ENCODE measurements around the gene SLA2.
A peak's percentile ranks its signal among the peaks of the same experiment; 100 is the strongest.
"Not testable (repeated sequence)": the region's sequence is repeated elsewhere in the genome, so short reads cannot be mapped to it uniquely, and the experiment has no call there.

Gene SLA2, protein sequence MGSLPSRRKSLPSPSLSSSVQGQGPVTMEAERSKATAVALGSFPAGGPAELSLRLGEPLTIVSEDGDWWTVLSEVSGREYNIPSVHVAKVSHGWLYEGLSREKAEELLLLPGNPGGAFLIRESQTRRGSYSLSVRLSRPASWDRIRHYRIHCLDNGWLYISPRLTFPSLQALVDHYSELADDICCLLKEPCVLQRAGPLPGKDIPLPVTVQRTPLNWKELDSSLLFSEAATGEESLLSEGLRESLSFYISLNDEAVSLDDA

DNA sequence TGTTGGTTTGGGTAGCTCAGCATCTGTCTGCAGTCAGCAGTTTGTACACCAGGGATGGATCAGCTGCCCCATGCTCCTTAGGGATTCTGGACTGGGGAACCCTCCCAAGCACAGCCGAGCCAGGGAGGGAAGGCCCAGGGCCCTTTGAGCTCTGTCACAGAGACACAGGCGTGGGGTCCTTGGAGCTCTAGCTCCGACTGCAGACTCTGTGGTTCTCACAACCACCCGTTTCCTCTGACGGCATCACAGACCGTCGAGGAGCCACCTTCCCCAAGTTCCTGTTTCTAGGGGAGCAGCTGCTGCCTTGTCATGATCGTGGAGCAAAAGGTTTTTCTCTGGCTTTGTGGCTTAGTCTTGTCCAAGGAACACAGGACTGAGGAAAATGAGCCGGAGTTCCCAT, at the start of gene SLA2:
TSS of gene SLA2 (minus strand) at position 199 of the 400 bp plus-strand sequence. CDS start 4,861 bp downstream, outside the sequence.
- peak; percentile 41 for DNase-seq

DNA sequence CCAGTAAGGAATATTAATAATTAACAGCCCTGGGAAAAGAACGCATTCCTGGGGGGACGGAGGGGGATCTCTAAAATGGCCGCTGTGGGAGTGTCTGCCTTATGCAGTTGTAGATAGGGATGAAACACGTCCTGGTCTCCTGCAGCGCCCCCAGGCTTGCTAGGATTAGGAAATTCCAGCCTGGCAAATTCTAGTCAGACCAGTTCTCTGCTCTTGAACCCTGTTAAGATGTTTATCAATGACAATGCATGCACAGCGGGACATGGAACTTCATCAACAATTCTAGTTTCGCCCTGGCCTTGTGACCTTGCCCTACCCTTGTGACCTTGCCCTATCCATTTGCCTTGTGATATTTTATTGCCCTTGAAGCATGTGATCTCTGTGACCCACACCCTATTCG, 49.5 kb upstream of the SLA2 start:
- not testable (repeated sequence) for DNase-seq

DNA sequence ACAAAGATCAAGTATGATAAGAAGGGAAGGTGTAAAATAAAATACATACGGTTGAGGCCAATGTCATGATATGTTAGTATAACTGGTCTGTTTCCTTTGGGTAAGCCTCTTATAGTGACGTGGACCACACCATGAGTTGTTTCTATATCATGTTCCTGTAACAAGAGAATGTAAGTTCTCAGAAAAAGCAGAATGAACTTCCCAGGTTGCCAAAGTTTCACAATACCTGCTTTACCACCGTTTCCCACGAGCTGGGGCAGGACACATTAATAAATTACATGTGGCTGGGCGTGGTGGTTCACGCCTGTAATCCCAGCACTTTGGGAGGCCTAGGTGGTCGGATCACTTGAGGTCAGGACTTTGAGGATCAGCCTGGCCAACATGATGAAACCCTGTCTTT, 42.6 kb upstream of the SLA2 start:
- DNase-seq = no peak

DNA sequence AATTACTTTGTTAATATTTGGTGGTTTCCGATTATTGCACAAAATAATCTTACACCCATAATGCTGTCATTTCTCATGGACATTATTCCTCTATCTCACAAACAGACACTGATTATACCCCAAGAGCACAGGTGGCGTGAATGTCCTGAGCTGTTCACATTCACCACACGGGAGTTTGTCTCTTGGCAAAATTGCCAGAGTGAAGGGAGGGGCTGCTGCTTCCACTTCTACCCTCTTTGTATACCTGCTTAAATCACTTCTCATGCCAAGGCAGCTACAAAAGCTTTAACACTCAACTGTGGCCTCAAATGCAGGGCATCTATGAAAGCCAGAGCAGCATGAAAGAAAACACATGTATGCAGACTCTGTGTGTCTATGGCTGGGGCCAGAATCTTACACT, 41.9 kb upstream of the SLA2 start:
- no peak for DNase-seq

DNA sequence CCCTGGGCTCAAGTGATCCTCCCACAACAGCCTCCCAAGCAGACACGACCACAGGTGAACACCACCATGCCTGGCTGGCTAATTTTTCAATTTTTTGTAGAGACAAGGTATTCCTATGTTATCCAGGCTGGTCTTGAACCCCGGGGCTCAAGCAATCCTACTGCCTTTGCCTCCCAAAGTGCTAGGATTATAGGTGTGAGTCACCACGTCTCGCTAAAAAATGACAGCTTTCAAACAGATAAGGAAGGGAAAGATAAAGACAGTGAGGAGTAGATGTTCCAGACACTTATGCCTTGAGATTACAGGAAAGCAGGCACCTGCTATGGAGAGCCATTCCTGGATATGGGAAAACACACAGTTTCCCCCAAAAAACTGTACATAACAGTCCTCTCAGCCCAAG, 40.9 kb upstream of the SLA2 start:
- no peak for DNase-seq

DNA sequence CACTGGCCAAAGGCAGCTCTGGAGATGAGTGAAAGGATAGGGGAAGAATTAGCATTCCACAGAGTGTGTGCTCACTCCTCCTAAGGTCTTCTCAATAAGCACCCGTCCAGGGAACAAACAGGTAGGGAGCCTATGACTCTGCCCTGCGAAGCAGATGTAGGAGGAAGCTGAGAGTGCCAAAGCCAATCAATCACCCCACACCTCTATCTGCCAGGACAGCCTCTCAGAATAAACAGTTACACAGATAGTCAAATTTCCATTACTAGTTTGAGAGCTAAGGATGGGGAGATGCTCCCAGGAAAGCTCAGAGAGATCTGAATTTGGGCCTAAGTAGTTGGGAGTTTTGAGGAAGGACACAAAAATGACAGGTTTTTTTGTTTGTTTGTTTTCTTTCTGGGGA, 40.5 kb upstream of the SLA2 start:
- DNase-seq = no peak

DNA sequence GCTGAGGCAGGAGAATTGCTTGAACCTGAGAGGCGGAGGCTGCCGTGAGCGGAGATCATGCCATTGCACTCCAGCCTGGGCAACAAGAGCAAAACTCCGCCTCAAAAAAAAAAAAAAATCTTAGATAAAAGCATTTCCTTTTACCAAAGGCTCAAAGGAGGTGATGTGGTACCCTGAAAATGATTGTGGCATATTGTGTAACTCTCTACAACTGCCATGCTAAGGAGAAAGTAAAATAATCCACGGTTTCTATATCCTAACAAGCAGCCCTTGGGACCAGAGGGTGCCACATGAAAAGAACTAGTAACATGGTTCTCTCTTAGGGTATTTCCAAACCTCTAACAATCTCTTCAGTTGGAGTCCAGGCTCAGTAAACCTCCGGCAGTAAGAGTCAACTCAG, 38.8 kb upstream of the SLA2 start:
- no peak for DNase-seq

DNA sequence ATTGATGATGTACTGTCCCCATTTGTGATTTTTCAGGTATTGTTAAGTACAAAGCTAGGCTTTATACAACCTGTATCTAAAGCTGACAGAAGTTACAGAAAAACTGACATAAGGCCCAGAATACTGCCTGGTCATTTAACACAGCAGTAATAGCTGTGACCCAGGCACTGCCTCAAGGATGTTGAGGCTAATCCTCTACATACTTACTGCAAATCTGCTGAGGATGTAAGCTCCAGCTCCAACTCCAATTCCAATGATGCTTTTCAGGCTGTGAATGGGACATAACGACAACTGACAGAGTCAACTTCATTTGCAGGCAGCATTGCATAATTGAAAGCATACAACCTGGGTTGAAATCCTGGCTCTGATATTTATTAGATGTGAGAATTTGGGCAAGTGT, 36.3 kb upstream of the SLA2 start:
- no peak for DNase-seq

DNA sequence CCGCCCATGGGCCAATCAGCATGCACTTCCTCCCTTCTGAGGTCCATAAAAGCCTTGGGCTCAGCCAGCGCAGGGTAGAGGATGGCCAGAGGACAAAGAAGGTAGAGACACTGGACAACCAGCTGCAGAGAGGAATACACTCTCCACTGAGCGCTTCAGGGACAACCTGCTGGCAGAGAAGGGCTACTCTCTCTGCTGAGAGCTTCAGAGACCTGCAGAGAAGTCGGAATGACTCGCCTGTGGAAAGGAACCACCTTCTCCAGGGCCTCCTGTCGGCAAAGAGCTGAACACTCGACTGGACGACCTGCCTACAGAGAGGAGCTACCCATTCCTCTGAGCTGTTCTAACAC, 31.4 kb upstream of the SLA2 start:
- no peak for DNase-seq

DNA sequence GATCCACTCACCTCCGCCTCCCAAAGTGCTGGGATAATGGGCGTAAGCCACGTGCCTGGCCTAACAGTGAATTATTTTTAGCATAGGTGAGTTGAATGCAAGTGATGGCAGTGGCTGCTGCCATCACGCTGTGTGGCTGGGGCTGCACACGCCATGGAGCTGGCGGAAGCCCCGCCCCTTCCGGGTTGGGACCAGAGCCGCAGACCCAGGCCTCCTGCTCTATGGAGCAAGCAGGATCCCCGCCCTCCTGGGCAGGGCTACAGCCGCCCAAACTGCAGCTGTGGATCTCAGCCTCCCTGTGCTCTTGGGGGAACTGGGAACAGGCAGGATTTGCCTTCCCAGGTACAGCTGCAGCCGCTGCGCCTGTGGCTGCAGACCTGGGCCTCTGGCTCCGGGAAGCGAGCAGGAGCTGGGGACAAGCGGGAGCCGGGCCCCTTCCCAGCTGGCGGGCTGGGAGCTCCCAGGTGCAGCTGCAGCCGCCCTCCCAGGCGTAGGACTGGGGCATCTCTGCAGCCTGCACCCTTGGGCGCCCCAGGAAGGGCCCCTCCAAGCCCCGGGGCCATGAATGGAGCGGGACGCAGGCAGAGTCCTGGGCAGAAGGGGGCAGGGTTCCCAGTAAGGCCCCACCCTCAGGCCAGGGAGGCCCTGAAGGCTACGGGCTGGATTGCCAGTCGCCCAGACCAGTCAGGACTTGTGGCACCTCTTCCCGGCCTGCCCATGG, 30.9 kb upstream of the SLA2 start:
- no peak for DNase-seq

DNA sequence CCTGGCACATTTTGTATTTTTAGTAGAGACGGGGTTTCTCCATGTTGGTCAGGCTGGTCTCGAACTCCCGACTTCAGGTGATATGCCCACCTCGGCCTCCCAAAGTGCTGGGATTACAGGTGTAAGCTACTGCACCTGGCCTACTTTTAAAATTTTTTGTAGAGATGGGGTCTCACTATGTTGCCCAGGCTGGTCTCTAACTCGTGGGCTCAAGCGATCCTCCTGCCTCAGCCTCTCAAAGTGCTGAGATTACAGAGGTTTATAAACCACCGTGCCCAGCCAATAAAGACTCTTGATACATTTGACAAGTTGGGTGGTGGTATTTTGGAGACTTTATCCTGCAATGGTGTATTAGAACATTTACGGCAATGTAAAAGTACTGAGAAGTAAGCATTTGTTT, 29.5 kb upstream of the SLA2 start:
- not testable (repeated sequence) for DNase-seq

DNA sequence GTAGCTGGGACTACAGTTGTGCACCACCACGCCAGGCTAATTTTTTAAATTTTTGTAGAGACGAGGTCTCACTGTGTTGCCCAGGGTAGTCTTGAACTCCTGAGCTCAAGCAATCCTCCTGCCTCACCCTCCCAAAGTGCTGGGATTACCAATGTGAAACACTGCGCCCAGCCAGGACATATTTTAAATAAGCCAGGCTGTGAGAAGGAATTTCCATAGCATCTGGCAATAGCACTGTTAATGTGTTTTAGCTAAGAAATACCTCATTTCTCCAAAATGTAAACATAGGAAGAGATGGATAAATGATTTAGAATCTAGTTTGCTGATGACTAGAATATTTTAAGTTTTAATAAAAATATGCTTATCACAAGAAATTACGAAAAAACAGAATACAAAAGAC, 27.0 kb upstream of the SLA2 start:
- DNase-seq = no peak

DNA sequence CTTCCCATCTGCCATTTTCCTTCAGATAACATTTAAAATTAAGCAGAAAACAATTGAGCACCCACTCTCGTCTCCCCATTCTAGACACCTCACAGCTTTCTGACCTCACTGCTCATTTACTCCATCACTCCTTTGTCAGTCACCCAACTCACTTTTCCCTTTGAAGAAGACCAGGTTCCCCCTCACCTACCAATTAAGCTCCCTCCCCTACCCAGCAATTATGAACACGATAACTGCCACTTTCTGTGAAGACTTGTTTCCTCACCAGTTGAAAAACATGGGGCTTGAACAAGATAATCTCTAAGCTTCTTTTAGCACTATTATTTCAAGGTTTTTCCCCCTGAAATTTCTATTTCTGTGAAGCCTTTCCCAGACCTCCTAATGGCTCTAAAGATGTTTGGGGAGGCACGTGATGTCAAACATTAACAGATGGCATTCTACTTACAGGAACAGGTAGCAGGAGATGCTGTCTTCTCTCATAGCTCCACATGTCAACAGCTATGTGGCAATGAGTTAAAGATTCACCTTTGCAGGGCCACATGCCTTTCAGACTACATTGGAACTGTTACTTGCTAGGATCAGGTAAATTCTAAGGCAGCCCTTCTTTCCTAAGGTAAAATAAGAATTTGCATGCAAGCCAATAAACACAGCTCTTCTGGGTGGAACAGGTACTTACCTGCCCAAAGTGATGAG, 24.8 kb upstream of the SLA2 start:
- DNase-seq = no peak

DNA sequence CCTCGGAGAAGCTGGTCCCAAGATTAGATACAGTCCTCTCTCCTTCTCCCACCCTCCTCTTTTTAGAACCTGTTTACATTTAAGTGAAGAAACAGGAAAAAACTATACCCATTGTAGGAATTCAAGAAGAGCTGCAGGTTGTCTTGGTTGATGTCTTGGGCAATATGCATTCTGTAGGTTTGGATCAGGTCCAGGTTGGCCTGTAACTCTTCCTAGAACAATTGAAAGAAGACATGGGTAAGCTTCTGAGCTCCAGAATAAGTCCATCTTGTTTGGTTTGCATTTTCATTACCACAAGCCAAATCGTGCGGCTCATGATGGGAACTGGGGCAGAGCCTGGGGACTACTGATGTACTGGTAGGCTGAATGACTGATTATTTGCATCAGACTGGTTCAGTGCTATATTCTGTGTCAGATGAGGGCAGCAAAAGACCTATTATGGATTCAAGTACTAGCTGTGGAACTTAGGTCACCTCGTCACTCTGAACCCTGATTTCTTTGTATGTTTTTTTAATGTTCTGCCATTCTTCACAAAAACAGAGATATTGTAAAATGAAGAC, 20.3 kb upstream of the SLA2 start:
- DNase-seq = peak; percentile 31

DNA sequence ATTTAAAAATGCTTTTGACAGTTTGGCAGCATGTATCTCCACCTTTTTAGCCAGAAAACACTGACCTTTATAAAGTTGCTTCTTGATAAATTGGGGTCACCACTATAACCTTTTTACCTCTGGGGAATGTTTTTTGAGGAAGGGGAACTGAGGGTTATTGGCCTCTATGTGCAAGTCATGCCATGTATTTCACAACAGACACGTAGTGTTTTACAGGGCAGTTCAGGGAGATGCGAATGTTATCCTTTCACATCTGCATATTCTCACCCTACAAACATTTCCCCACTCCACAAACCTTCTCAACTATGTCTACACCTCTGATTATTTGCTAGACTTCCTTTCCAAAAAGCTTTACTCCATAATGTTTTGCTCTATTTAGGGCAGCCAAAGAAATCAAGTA, 17.0 kb upstream of the SLA2 start:
- peak; percentile 53 for DNase-seq

DNA sequence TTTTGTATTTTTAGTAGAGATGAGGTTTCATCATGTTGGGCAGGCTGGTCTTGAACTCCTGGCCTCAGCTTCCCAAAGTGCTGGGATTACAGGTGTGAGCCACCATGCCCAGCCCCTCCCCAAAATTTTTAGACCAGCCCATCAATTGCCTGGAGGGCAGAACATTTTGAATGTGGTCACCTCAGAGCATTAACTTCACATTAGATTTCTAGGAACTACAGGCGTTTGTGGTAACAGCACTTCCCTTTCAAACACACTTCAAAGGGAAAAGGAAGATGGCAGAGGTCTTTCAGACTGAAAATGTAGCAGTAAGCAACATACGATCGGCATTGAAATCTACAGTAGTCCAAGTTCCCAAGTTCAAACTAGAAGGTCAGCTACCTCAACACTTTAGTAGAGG, 12.3 kb upstream of the SLA2 start:
- peak; percentile 88 for DNase-seq

DNA sequence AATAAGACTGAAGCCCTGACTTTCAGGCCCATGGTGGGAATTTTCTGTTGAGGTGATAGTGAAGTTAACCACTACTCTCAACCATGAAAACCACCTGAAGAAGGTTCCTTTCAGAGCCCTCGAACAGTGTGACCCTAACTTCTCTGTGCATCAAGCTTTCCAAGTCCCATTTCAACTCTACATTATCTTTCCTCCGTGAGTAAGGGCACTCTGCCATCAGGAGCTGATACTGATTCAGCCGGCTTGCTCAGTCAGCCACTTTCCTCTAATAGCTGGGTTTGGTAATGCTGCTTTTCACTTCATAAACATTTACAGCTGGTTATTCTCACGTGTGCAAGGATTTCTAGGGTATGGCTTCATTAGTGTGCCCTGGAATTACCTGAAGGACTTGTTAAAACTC, 10.7 kb upstream of the SLA2 start:
- no peak for DNase-seq

DNA sequence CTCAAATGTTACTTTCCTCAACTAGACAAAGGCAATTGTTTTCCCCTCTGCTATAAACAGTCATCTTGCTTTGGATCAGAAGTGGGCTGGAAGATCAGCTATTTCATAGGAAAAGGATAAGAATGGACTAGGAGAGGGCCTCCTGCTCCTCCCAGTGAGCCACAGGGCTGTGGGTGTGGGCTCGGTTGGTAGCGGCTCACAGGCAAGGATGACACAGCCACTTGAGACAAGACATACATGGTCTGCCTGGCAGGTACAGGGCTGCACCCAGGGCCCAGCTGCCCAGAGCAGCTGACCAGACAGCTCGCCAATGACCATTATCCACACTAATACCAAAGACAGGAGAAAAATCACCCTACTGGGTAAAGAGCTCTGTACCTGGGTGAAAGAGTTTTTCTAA, 9.0 kb upstream of the SLA2 start:
- no peak for DNase-seq

DNA sequence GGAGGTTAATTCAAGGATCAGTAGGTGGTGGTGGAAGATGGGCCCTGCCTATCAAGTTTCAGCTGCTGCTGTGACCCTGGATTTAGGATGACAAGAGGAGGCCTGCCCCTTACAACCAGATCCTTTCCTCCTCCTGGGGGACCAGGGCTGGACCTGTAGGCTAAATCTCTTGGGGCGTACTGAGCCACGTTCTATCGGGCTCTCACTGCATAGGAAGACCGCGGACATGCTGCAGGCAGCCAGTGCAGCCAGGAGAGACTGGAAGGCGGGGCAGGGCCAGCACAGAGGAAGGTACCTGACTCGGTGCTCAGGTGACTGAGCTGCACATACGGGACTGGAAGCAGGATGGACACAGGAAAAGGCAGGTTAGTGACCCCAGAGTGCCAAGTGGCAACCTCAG, 8.5 kb upstream of the SLA2 start:
- no peak for DNase-seq

DNA sequence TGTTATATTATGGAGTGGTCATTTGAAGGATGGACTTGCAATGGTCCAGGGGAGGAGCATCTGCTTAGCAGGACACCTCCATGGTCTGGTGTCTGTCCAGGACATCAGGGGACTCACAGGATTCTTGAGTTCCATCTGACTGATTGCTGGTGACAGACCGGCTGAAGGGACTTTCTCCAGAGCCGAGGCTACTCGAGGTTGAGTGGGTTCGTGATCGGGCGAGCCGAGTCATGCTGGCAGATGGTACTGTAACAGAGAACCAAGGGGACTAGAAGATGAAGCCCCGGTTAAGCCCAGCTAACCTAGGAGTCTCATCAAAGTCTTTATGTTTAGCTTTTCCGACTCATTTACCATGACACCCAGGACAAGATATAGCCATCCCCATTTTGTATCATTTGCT, 7.5 kb upstream of the SLA2 start:
- DNase-seq = no peak

DNA sequence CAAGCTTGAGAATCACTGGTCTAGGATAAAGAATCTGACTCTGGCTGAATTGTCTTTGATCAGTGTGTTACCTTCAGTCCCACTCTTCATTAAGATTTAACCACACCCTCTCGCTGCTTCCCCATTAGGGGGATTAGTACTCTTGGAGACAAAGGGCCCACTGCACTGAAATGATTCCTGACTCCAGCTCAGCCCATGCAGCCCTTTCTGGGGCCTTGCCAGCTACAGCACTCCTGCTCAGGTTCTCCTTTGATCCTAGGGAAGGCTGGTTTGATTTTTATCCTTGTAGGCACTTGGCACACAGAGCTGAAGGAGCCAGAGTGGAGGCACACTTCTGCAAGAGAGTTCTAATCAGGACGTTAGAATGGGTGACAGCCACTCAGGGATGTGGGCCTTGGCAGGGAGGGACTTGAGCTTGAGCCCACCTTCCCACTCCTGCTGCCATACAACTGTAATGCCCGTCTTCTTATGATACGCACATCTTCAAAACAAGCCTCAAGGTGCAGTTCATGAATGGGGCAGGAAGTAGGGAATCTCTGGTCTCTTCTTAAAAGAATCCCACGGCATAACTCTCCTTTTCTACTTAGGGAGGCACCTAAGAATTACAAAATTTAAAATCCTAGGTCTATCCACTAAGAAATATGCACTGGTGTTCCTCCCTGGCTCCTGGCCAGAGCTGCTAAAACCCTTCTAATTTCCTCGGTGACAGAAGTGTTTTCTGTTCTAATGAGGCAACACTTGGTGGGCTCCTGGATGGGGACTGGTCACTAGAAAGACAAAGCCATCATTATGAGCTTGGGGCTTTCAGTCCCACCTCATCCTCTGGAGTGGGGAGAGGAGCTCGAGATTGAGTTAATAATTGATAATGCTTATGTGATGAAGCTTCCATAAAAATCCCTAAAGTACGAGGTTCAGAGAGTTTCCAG, 1.5 kb upstream of the SLA2 start:
- DNase-seq = no peak

DNA sequence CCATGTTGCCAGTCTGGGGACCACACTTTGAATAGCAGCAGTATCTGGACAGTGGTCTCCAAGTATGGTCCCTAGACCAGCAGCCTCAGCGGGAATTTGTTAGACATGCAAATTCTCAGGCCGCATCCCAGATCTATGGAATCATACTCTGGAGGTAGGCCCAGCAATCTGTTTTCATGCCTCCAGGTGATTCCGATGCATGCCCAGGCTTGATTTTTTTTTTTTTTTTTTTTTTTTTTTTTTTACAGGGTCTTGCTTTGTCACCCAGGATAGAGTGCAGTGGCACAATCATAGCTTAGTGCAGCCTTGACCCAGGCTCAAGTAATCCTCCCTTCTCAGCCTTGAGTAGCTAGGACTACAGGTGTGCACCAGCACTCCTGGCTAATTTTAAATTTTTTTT, 682 bp upstream of the SLA2 start:
- DNase-seq = no peak

DNA sequence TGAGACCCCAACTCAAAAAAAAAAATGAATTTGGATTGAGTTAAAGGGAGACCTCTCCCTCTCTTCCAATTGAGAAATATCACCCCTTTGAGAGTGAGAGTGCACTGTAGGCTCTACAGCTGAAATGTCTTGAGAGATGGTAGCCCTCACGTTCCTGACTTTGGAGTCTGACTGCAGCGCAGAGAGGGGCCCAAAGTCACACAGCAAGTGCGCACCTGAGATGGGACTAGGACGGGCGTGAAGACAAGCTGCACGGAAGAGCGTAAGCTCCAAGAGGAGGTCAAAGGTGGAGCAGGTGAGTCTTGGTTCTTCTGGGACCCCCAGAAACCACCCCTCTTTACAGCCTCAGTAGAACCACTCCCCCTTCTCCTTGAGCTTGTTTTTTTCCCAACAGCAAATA, 643 bp downstream of the SLA2 start:
- no peak for DNase-seq
